ENCODE data around the gene SLC35F3.

DNA sequence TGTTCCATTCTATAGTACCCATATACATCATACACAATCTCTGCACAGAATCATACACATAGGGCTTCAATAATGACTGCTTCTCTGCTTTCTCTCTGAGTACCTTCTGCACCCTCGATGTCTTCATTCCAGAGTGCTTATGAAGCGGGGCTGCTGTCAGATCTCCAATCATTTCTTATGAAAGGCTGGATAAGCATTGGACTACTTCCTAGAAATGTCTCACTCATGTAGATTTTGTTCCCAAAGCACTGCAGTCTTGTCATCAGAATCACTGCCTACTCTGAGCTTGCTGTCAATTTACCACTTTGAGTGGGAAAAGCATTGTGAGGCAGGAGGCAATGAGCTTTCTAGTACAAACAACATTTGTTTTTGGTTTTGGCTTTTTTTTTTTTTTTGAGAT, 179.0 kb downstream of the SLC35F3 start:
- no peak for TF ChIP-seq POLR2A (IDR thresholded peaks at IDR 0.05; ENCODE audit: low read depth, low read length)
- TF ChIP-seq POLR2AphosphoS5 (IDR thresholded peaks at IDR 0.05; ENCODE audit: low read depth, low read length), result no peak
- no peak for TF ChIP-seq SPI1 (IDR thresholded peaks at IDR 0.05; ENCODE audit: low read depth, low read length)
- no peak for TF ChIP-seq TAF1 (IDR thresholded peaks at IDR 0.05; ENCODE audit: low read depth, low read length)
- no peak for TF ChIP-seq POU2F2 (IDR thresholded peaks at IDR 0.05; ENCODE audit: low read depth, low read length)
- no peak for TF ChIP-seq PAX5 (IDR thresholded peaks at IDR 0.05; ENCODE audit: insufficient read depth, low read length, severe bottlenecking)

Measured in GM12891 (cell line).